Prostate gland (tissue), 2 donors: ENCODE measurements around the gene PRSS58. TPM values are rescaled to one million over a fixed set of nuclear protein-coding genes. Genes with fewer than 3 reads are reported as not detected.

ENCODE experiments used
- DNase-seq: peaks from one replicate; pipeline ENCODE4 v3.0.0-alpha.2; 2019; ENCODE audit warnings: low spot score
- H3K27ac ChIP-seq, 2 donors: fragments of 200-600 bp; sonication (generic); 2 replicates each; pipeline ENCODE4 v1.5.1; 2017 to 2019
- H3K27me3 ChIP-seq: fragments of 200-600 bp; sonication (generic); replicated peaks from 2 replicates; pipeline ENCODE4 v1.5.1; 2019; ENCODE audit not compliant: insufficient read depth
- H3K36me3 ChIP-seq, 2 donors: fragments of 200-600 bp; sonication (generic); 1 replicate in 1 of 2; 2 replicates in 1 of 2; pipeline versions ENCODE4 v1.5.1 to v1.8.1; 2017 to 2019
- H3K4me1 ChIP-seq: fragments of 200-600 bp; sonication (generic); replicated peaks from 2 replicates; pipeline ENCODE4 v1.5.1; 2019
- H3K4me3 ChIP-seq, 2 donors: fragments of 200-600 bp; sonication (generic); 2 replicates each; pipeline ENCODE4 v1.5.1; 2017 to 2019
- H3K9me3 ChIP-seq: fragments of 200-600 bp; sonication (generic); 2 replicates; pipeline ENCODE4 v1.5.1; 2017
- CTCF ChIP-seq, 4 experiments: fragments of 200-600 bp in 2 of 4; fragments of 450-650 bp in 2 of 4; sonication (generic) in 2 of 4; IDR thresholded peaks; 1 replicate in 3 of 4; 2 replicates in 1 of 4; pipeline ENCODE4 v1.5.1; 2016 to 2019; ENCODE audit warnings: antibody characterized with exemption in 4 of 4, mild to moderate bottlenecking in 2 of 4, moderate library complexity in 2 of 4
- POLR2A ChIP-seq: fragments of 450-650 bp; IDR thresholded peaks from one replicate; pipeline ENCODE4 v1.6.1; 2016; ENCODE audit warnings: antibody characterized with exemption, mild to moderate bottlenecking
- POLR2AphosphoS5 ChIP-seq: sonication (generic); formaldehyde crosslinking; IDR thresholded peaks from one replicate; pipeline ENCODE4 v1.6.1; 2017; ENCODE audit warnings: antibody characterized with exemption
- WGBS: methylation state at CpG from one replicate; pipeline ENCODE4 v1.1.5; 2018; 5-methylcytosine and 5-hydroxymethylcytosine counted together
- intact Hi-C: fragments of 100-400 bp; cut with DNase I; formaldehyde crosslinking; loops from one replicate; pipeline ENCODE4 v1.14.2; 2022
- total RNA-seq, 2 donors: library from RNA; depleted of rRNA; stranded (reverse); fragments of >200 nt; gene quantifications; one replicate each; pipeline ENCODE4 v1.1.0, GENCODE V29; 2016

Gene PRSS58
- total RNA-seq, 2 donors from 2014 or later = 0.91 TPM; not detected in 1

GRCh38 chr7:142249918-142250317, 7.9 kb downstream of the PRSS58 start:
- intact Hi-C loops = no loop called here
- H3K27ac ChIP-seq = no peak overlapping the region
- no peaks in the 10 kb centered on the region for H3K27me3 ChIP-seq
- no peaks in the 10 kb centered on the region for H3K36me3 ChIP-seq
- no peaks in the 10 kb centered on the region for H3K9me3 ChIP-seq
- no peak overlapping the region for H3K4me3 ChIP-seq
- no peak for DNase-seq
- no peaks in the 10 kb centered on the region for H3K4me1 ChIP-seq
- no peak for TF ChIP-seq POLR2A
- no peak for TF ChIP-seq POLR2AphosphoS5
- no peak for TF ChIP-seq CTCF (IDR thresholded peaks at IDR 0.05)

DNA sequence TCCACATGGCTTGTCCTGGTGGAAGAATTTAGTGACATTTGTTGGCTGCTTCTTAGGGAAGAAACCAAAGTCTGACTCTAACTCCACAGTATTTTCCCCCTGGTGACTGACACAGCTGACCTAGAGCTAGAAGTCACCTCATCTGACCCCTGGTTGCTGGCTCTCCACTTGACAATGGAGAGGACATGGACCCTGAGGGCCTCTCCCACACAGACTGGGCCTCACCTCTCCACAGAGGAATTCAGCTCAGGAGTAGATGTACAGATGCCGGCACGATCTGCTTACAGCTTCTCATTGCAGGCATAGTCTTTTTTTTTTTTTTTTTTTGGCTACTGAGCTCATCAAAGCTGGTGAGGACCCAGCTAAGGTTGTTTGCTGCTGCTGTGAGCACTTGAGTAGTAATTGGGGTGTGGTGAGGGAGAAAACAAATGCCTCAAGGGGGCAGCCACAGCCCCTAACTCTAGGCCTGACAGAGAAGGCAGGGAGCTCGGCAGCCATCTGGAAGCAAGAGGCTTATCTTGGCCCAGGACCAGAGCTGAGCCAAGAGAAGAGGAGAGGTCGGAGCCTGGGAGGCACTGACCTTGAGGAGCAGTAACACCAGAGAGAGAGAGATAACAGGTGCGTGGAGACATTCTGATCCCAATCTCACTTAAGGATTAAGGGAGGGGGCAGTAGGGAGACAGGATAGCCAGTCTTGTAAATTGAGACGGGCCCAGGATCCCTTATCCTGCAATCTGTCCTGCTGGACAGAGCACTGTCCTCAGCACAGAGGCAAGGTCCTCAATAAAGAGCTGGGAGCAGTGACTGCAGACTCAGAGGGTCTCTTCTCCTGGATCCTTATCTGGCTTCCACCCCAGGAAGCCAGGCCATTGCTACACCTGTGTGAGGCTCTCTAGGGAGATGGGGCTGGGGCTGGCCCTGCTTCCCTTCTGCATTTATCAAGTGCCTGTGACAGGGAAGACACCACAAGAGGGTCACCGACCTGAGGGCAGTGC, 9.4 kb downstream of the PRSS58 start:
- no peak for TF ChIP-seq POLR2AphosphoS5
- TF ChIP-seq CTCF (IDR thresholded peaks at IDR 0.05) = no peak
- no peak for TF ChIP-seq POLR2A
- WGBS = 55% methylated on average over 7 of the region's 7 CpGs
- no peak for DNase-seq
- no peak overlapping the region for H3K4me3 ChIP-seq
- no peaks in the 10 kb centered on the region for H3K4me1 ChIP-seq
- intact Hi-C loops = no loop called here
- H3K27me3 ChIP-seq = no peaks in the 10 kb centered on the region
- H3K36me3 ChIP-seq = no peaks in the 10 kb centered on the region
- no peaks in the 10 kb centered on the region for H3K9me3 ChIP-seq
- no peak overlapping the region for H3K27ac ChIP-seq

DNA sequence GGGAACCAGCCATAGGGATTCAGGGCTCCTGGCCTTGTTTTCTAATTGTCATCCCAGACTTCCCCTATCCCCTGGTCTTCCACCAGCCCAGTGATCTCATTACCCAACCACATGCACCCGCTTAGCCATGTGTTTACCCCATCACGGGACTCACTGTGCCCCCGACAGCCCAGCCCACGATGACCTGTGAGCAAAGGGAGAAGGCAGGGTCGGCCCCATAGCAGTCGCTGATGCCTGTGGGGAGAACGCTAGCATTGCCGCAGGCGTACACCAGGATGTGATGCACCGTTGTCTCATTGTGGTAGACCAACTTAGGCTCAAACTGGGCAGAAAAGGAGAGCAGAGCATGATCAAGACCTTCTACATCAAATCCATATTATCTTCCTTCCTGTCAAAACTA, 14.0 kb downstream of the PRSS58 start:
- no peak for TF ChIP-seq POLR2A
- TF ChIP-seq CTCF (IDR thresholded peaks at IDR 0.05) = no peak
- TF ChIP-seq POLR2AphosphoS5 = no peak
- H3K27me3 ChIP-seq = no peaks in the 10 kb centered on the region
- no peak overlapping the region for H3K27ac ChIP-seq
- H3K4me1 ChIP-seq = no peaks in the 10 kb centered on the region
- 89% methylated on average over 10 of the region's 10 CpGs for WGBS
- DNase-seq = no peak
- no peak overlapping the region for H3K4me3 ChIP-seq
- no peaks in the 10 kb centered on the region for H3K36me3 ChIP-seq
- no peaks in the 10 kb centered on the region for H3K9me3 ChIP-seq
- intact Hi-C loops = no loop called here

GRCh38 chr7:142240546-142240945, 17.3 kb downstream of the PRSS58 start:
- Histone ChIP-seq H3K27me3 (no peaks in the 10 kb centered on the region), H3K4me3 (no peak overlapping the region), H3K9me3 (no peaks in the 10 kb centered on the region), H3K27ac (no peak overlapping the region), H3K36me3 (no peaks in the 10 kb centered on the region), H3K4me1 (no peaks in the 10 kb centered on the region)
- DNase-seq = no peak
- TF ChIP-seq POLR2AphosphoS5 (no peak), CTCF (IDR thresholded peaks at IDR 0.05) (no peak), POLR2A (no peak)
- WGBS = 64% methylated on average over 4 of the region's 4 CpGs
- intact Hi-C loops = no loop called here

DNA sequence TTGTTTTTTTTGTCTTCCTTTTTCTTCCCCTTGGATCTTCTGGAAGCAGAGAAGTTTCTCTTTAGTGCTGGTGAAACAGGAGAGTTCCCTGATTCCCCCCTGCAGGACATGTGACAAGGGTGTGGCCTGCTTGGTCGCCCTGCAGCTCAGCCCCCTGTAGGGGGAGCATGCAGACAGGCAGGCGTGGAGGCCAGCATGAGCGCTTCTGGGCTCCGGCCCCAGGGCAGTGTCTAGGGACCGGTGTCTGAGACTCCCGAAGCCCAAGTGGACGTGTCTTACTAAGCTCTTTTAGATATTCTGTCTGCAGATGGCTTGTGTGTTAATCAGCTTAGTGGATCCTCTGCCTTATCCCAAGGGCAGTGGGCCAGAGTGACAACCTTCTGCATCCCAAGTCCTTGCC, 26.1 kb downstream of the PRSS58 start:
- Histone ChIP-seq H3K9me3 (no peaks in the 10 kb centered on the region), H3K27me3 (no peaks in the 10 kb centered on the region), H3K4me1 (no peaks in the 10 kb centered on the region), H3K36me3 (no peaks in the 10 kb centered on the region), H3K4me3 (no peak overlapping the region), H3K27ac (no peak overlapping the region)
- intact Hi-C loops = no loop called here
- no peak for DNase-seq
- WGBS = 23% methylated on average over 7 of the region's 7 CpGs
- no peak for TF ChIP-seq POLR2A
- no peak for TF ChIP-seq POLR2AphosphoS5
- no peak for TF ChIP-seq CTCF (IDR thresholded peaks at IDR 0.05)
